GM18858 (cell line): Measurements from ENCODE around the gene POU2AF3.
"Not testable (repeated sequence)": the region's sequence is repeated elsewhere in the genome, so short reads cannot be mapped to it uniquely, and the experiment has no call there.

ENCODE experiments used
- ATAC-seq: cut with Tn5 transposase; IDR thresholded peaks from one replicate; pipeline ENCODE4 v1.9.1; 2021; ENCODE audit not compliant: unreplicated experiment

POU2AF3 gene

DNA sequence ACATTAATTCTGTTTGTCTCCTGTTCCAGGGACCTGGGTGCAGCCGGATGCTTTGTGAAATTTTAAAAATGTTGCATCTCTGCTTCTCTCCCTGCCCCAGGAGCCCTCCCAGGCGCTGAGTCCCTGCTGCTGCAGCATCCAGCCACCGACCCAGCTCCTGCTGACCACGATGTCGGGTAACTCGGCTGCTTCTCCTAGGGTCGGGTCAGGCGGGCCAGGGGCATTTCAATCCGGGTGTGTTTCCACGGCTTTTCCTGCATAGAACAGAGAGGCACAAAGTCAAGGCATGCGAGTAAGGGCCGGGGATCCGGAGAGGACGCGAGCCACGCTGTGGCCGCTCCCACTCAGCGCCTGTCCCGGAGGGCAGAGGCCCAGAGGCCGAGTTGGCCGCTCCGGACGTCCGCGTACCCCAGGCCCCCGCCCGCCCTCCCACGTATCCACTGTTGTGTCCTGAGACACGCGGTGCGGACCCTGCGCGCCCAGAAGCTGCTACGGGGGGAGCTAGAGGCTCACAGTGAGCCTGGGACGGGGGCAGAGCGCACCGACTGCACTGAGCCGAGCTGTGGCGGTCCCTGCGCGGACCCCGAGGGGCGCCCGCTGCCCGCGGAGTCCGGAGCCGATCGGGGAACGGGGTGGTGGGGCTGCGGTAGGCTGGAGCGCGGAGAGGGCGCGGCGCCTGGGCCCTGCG is at the start of gene POU2AF3:
Gene POU2AF3 (plus strand): TSS at position 134 of the 688 bp plus-strand sequence. CDS start 36 bp downstream, at position 170.
- ATAC-seq = no peak

DNA sequence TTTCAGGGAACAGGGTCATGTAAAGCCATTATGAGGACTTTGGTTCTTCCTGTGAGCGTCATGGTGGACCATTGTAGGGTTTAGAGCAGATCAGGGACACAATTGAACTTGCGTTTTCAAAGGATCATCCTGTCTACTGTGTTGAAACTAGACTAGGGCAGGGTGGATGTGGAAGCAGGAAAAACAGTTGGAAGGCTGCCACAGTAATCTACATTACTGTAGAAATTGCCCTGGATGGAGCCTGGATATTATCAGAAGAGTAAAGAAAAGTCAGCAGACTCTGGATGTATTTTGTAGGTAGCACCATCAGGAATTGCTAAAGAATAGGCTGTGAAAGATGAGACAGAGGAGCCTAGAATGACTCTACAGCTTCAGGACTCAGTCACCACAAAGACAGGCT is 47.4 kb upstream of the POU2AF3 start:
- ATAC-seq = no peak

- ATAC-seq = no peak
Observed at GRCh38 chr11:111253131-111253530, 45.2 kb upstream of the POU2AF3 start.

- no peak for ATAC-seq
Observed at GRCh38 chr11:111253630-111254029, 44.7 kb upstream of the POU2AF3 start.

DNA sequence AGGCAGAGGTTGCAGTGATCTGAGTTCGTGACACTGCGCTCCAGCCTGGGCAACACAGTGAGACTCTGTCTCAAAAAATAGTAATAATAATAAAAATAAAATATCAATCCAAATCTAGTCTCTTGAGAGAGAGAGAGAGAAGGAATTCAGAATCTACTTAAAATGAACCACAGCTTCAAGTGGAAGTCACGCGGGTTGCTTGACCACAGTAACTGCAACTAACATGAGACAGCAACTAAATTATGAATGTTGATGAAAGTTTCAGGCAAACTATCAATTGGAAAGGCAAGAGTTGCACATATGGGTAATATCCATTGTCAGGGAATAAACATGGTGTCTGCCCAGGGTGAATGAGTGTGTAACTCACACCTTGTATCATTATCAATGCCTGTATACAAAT is 40.3 kb upstream of the POU2AF3 start:
- no peak for ATAC-seq

- no peak for ATAC-seq
Observed at GRCh38 chr11:111259896-111260295, 38.5 kb upstream of the POU2AF3 start.

GRCh38 chr11:111260811-111261210 is 37.5 kb upstream of the POU2AF3 start:
- no peak for ATAC-seq

GRCh38 chr11:111264646-111265045 is 33.7 kb upstream of the POU2AF3 start:
- no peak for ATAC-seq

GRCh38 chr11:111265421-111265820 is 32.9 kb upstream of the POU2AF3 start:
- no peak for ATAC-seq

DNA sequence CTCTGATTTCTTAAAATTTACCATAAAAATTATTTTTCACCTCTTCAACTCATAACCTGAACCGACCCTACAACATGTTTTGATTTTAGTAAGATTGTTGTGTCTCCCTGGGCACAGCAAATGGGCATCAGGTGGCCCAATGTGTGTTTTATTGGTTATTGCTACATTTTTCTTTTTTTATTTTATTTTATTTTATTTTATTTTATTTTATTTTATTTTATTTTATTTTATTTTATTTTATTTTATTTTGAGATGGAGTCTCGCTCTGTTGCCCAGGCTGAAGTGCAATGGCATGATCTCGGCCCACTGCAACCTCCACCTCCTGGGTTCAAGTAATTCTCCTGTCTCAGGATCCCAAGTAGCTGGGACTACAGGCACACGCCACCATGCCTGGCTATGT is 30.0 kb upstream of the POU2AF3 start:
- ATAC-seq = not testable (repeated sequence)

- no peak for ATAC-seq
Observed at GRCh38 chr11:111269146-111269868, 29.0 kb upstream of the POU2AF3 start.

GRCh38 chr11:111272420-111272819 is 25.9 kb upstream of the POU2AF3 start:
- no peak for ATAC-seq

DNA sequence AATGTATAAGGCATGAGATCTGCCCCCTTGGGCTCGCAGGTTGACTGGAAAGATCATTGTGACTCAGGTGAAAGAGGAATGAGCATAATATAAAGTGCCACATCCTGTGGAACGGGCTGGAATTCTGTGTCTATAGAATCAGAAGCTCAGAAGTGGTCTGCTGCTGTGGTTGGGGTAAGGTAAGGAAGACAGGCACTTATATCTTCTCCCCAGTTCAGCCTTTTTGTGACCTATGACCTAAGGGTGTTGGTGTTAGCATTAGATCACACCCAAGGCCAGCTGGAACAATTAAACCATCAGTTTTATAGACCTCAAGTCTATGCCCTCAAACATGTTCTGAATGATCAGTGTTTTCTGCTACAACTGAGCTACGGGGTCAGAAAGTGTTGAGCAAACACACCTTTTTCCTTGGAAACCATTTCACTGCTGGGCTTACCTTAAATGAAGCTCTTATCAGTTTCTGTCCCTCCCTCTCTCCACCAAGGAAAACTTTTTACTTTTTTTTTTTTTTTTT is 15.7 kb upstream of the POU2AF3 start:
- no peak for ATAC-seq

DNA sequence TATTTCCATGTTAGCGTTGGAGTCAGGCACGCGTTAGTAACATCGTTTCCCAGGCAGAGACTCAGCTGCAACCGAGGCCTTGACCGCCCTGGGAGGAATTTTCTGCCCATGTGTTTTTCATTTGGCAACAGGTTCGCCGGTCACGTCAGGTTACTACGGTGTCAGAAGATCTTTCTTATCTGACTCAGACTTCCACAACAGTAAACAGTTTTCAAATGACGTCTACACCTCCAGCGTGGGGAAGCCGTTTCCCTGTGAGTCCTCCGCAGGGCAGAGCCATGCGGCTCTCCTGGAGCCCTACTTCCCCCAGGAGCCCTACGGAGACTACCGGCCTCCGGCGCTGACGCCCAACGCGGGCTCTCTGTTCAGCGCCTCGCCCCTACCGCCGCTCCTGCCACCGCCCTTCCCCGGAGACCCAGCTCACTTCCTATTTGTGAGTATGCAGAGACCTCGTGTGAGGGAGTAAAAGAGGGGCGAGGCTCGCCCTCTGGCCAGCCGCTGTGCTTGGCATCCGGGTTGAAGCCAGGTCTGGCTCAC is 14.3 kb upstream of the POU2AF3 start:
- no peak for ATAC-seq

DNA sequence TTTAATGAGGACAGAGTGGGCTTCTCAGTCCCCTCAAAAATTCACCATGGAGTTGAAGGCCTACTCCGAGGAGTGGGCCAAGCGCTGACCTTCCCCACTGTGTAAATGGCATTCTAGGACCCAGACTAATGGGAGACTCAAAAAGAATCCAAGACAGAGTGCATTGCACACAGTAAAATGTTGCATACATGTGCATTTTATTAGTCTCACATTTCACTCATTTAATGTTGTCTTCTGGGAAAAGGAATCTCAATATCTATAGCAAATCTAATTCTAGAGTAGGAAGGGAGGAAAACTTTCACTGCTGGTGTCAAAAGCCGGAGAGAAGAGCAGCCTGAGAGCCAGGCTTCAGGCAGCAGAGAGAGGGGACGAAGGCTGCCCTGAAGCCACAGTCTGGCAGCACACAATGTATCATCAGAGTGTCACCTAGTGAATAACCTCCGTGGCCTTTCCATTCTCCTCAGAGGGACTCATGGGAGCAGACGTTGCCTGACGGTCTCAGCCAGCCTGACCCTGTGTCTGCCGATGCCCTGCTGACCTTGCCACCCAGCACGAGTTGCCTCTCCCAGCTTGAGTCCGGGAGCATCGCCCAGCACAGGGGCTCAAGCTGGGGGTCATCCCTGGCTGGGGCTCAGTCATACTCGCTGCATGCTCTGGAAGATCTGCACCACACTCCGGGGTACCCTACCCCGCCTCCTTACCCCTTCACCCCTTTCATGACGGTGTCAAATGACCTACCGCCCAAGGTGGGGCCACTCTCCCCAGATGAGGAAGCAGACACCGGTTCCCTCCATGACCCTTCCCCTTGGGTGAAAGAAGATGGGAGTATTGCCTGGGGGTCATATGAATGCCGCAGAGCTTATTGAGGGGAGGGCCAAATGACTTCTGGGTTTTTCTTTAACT is 12.9 kb upstream of the POU2AF3 start:
- no peak for ATAC-seq

DNA sequence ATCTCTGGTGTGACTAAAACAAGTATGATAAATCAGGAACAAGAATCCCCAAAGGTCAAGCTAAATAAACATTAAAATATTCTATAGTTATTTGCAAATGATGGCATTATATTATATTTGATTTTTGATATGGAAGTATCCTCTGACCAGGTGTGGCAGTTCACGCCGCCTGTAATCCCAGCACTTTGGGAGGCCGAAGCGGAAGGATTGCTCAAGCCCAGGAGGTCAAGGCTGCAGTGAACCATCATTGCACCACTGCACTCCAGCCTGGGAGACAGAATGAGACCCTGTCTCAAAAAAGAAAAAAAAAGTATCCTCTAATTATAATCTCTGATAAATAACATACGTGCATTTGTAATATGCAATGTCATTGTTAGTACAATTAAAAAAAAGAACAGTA is 6.6 kb upstream of the POU2AF3 start:
- ATAC-seq = no peak

DNA sequence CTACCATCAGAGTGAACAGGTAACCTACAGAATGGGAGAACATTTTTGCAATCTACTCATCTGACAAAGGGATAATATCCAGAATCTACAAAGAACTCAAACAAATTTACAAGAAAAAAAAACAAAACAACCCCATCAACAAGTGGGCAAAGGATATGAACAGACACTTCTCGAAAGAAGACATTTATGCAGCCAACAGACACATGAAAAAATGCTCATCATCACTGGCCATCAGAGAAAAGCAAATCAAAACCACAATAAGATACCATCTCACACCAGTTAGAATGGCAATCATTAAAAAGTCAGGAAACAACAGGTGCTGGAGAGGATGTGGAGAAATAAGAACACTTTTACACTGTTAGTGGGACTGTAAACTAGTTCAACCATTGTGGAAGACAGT is 5.9 kb upstream of the POU2AF3 start:
- not testable (repeated sequence) for ATAC-seq

DNA sequence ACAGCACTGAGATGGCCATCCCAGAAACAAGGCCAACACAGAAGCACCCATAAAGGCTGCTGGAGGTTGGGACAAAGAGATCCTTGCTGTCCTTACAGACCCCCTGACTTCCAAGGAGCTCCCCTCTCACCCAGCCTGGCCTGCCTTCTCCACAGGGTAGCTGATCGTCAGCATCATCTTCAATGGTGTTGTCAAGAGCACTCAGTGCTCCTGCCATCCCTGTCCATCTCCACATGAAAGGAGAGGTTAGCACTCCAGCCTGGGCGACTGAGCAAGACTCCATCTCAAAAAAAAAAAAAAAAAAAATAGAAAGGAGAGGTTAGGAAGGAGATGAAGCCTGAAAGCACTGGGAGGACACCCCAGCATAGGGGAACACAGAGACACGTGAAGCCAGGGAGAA is 2.1 kb upstream of the POU2AF3 start:
- ATAC-seq = no peak

DNA sequence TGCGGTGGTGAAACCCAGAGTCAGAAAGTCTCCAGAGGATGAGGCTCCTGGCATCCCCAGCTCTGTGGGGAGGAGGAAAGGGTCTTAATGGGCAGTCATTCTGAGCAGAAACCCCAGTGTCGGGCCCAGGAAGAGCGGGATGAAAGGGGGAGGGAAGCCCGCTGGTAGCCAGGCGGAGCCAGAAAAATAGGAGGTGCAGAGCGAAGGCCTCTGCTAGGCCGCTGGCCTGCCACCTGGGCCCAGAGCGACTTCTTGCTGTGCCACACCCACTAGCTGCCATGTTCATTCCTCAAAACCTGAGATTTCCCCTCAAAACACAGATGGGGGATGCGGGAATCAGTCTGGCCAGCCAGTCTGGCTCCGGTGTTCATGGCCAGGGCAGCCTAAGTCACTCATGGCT is 650 bp upstream of the POU2AF3 start:
- no peak for ATAC-seq

DNA sequence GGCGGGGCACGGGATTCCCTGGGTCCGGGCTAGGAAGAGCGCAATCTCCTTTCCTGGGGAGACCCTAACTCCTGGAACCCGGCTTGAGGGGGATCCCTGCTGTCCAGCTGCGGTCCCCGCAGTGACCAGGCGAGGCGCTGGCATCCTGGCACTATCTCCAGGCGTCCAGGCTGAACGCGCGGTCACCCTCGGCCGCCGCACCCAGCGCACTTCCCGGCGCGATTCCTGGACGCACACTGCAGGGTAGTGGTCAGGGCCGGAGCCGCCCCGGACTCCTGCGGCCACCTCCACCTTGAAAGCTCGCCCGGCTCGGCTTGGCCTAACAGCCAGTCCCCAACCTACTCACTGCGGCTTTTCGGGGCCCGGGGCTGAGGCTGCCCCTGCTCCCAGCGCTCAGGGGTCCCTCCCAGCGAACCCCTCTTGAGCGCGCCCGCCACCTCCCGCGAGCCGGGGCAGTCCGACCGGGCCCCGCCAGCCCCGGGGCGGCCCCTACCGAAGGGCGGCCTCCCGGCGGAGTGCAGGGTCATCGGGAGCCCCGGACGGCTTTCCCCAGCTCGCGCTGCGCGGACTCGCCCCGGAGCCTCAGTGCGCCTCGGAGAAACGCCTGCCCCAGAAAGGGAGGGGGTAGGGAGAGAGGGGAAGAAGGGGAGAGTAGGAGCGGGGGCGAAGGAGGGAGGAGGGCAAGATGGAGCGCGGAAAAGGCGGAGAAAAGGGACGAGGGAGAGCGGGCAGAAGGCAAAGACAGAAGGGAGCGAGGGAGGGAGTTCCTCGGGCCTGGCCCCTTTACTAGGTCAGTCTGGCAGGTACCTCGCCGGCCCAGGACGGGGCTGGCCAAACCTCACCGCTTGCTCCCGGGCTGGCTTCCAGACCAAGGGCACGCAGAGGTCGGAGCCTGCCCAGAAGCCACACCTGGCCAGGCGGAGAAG is 1.0 kb downstream of the POU2AF3 start:
- peak; percentile 37 for ATAC-seq
